Measurements from ENCODE around the gene MRPL37. TPM values are rescaled to one million over a fixed set of nuclear protein-coding genes. Genes with fewer than 3 reads are reported as not detected.

The MRPL37 gene
- total and polyA plus RNA-seq, 2 of the 8 experiments (the other 6 are each of a cell fraction or from before 2014, with no cell fraction given) = 45.5 to 126 TPM

GRCh38 chr1:54212872-54213271 lies 12.9 kb downstream of the MRPL37 start:
- H3K4me3 ChIP-seq (ENCODE audit: extremely low read depth in 1 of 4, insufficient read depth in 2 of 4, low read depth in 3 of 4, low read length in 4 of 4) = no peak overlapping the region
- H3K27ac ChIP-seq (ENCODE audit: low read depth, low read length) = no peak overlapping the region
- WGBS, 2 experiments (ENCODE audit: extremely low coverage in 1 of 2, insufficient coverage in 1 of 2, insufficient read length in 1 of 2, insufficient replicate concordance in 2 of 2, low coverage in 1 of 2, low lambda C conversion rate in 2 of 2, missing lambda C conversion rate in 1 of 2) = 79% methylated on average over 1 of the region's 1 CpG; no CpG with 5 or more reads in 1 of the 2 experiments
- peaks cover 46 to 90% (median 79%) of the 10 kb centered on the region in 4 experiments for H3K36me3 ChIP-seq (ENCODE audit: control insufficient read depth in 2 of 4, insufficient read depth in 4 of 4, low read length in 3 of 4)
- H3K79me1 ChIP-seq (ENCODE audit: low read depth, low read length) = no peaks in the 10 kb centered on the region; the same call in 1 of the 2 replicates
- FAIRE-seq (no peak), DNase-seq (ENCODE audit: low read depth in 1 of 2, low spot score in 2 of 2) (no peak)
- H4K20me1 ChIP-seq (replicated peaks in 1 of 2; ENCODE audit: control insufficient read depth in 1 of 2, insufficient read depth in 2 of 2, low read length in 2 of 2) = peaks cover 3 to 9% of the 10 kb centered on the region in 2 experiments
- no peaks in the 10 kb centered on the region for H3K4me1 ChIP-seq (replicated peaks in 1 of 4; ENCODE audit: control insufficient read depth in 3 of 4, insufficient read depth in 4 of 4, low read length in 3 of 4)
- H4K5ac ChIP-seq (ENCODE audit: insufficient read length, low read depth, low read length) = no peak overlapping the region
- no peak overlapping the region; a peak in 1 of 7 replicates for H3K9ac ChIP-seq (replicated peaks in 1 of 4; ENCODE audit: extremely low read depth in 1 of 4, low read depth in 3 of 4, low read length in 3 of 4)
- H3K9me3 ChIP-seq (ENCODE audit: insufficient read depth in 2 of 2, low read depth in 1 of 2, low read length in 1 of 2) = no peaks in the 10 kb centered on the region
- no peak overlapping the region for H3K4me2 ChIP-seq (ENCODE audit: insufficient read depth in 1 of 2, low read depth in 2 of 2, low read length in 2 of 2)
- no peak overlapping the region for H2BK12ac ChIP-seq (ENCODE audit: low read depth, low read length)
- no peak for TF ChIP-seq ZNF274 (IDR thresholded peaks at IDR 0.05; ENCODE audit: borderline replicate concordance, extremely low read depth, low read length)
- no peaks in the 10 kb centered on the region for H3K79me2 ChIP-seq (ENCODE audit: control insufficient read depth in 1 of 2, insufficient read depth in 2 of 2, low read length in 2 of 2)
- no peak overlapping the region for H3K18ac ChIP-seq (ENCODE audit: extremely low read depth, low read length)
- no peak overlapping the region for H3K14ac ChIP-seq (ENCODE audit: insufficient read length)
- H3K27me3 ChIP-seq (replicated peaks in 1 of 4; ENCODE audit: control insufficient read depth in 3 of 4, extremely low read depth in 1 of 4, insufficient read depth in 3 of 4, low read length in 3 of 4) = no peaks in the 10 kb centered on the region
- H2BK5ac ChIP-seq (ENCODE audit: low read depth, low read length) = no peak overlapping the region
- no peak overlapping the region for H2AK5ac ChIP-seq (ENCODE audit: low read depth, low read length)
- ChIA-PET POLR2A (ENCODE audit: partially characterized antibody) (interaction anchor here (1.1 to 4.7 kb wide), 4 partner anchors 9 to 15 kb away, joined by 3 to 21 read pairs (median 4); no protein-coding TSS in a partner anchor), CTCF (ENCODE audit: partially characterized antibody) (interaction anchor here (1.0 to 1.4 kb wide), 3 partner anchors 9 to 274 kb away, joined by 3 to 4 read pairs (median 3); no protein-coding TSS in a partner anchor)
- no peaks in the 10 kb centered on the region for H3K23me2 ChIP-seq (ENCODE audit: low read depth, low read length)
- H2AFZ ChIP-seq (ENCODE audit: low read length) = no peak overlapping the region
- no peak overlapping the region for H3K4ac ChIP-seq (replicated peaks; ENCODE audit: insufficient read length, low read depth, low read length)
- H2BK15ac ChIP-seq (ENCODE audit: low read length) = no peak overlapping the region
- H3K56ac ChIP-seq (replicated peaks; ENCODE audit: insufficient read length, low read depth, low read length) = no peak overlapping the region
- H4K91ac ChIP-seq (replicated peaks; ENCODE audit: insufficient read length, low read length) = no peak overlapping the region
- H4K8ac ChIP-seq (ENCODE audit: extremely low read depth, insufficient read depth, low read length) = no peak overlapping the region
- no peak overlapping the region for H2BK120ac ChIP-seq (replicated peaks; ENCODE audit: low read depth, low read length)
- H2BK20ac ChIP-seq (ENCODE audit: low read length) = no peak overlapping the region
- H3K23ac ChIP-seq (ENCODE audit: insufficient read length) = no peak overlapping the region

Data from H1 (cell line).